GM12892 (cell line): ENCODE data around the gene PLSCR3.

Source experiments
- POLR2A ChIP-seq: IDR thresholded peaks from 2 replicates; pipeline ENCODE4 v1.6.1; 2011; ENCODE audit warnings: low read depth, low read length, control low read depth
- TAF1 ChIP-seq: IDR thresholded peaks from 2 replicates; pipeline ENCODE4 v1.6.1; 2011; ENCODE audit warnings: low read depth, mild to moderate bottlenecking, control low read depth, low read length, borderline replicate concordance

GRCh38 chr17:7367083-7367482 is 27.2 kb downstream of the PLSCR3 start:
- no peak for TF ChIP-seq POLR2A
- TF ChIP-seq TAF1, result no peak
